HuH-7 (cell line): ENCODE data around the gene CLIC5.
"Not testable (repeated sequence)": the region's sequence is repeated elsewhere in the genome, so short reads cannot be mapped to it uniquely, and the experiment has no call there.

Experiments used
- DNase-seq: peaks from one replicate; pipeline ENCODE4 v3.0.0; 2011; ENCODE audit warnings: low spot score

Gene CLIC5

DNA sequence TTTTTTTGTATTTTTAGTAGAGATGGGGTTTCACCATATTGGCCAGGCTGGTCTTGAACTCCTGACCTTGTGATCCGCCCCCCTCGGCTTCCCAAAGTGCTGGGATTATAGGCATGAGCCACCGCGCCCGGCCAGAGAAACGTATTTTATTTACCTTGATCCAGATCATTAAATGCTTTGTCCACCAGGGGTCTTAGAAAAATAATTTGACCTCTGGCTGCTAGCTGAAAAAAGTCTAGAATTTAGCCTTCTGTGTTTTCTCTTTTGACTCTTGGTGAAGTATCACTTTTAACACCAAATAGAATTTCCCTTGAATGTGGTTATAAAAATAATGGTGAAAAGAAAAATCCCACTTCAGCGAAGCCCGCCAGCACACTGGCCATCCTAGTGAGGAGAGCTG lies 89.2 kb downstream of the CLIC5 start:
- DNase-seq: not testable (repeated sequence)

- no peak for DNase-seq
Observed at GRCh38 chr6:45924763-45925342, 90.8 kb downstream of the CLIC5 start.

DNA sequence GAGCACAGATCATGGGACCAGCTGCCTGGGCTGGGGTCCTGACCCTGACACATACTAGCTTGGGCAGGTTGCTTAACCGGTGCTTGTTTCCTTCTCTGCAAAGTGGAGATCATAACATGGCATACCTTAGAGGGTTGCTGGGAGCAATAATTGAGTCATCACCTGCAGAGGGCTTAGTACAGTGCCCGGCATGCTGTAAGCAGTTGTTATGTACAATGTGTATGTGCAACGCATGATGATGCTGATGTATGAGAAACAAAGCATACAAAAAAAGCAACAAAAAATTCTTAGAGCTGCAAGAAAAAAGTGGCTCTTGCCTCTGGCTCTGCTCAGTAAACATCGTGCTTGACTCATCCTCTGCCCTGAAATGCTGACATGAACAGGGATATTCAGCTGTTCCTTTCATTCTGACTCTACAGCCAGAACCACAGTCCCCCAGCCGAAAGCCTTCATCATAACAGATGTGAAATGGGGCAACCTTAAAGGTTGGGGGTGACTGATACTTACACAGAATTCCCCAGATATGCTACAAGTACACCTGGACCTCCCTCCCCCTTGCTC lies 91.7 kb downstream of the CLIC5 start:
- no peak for DNase-seq

DNA sequence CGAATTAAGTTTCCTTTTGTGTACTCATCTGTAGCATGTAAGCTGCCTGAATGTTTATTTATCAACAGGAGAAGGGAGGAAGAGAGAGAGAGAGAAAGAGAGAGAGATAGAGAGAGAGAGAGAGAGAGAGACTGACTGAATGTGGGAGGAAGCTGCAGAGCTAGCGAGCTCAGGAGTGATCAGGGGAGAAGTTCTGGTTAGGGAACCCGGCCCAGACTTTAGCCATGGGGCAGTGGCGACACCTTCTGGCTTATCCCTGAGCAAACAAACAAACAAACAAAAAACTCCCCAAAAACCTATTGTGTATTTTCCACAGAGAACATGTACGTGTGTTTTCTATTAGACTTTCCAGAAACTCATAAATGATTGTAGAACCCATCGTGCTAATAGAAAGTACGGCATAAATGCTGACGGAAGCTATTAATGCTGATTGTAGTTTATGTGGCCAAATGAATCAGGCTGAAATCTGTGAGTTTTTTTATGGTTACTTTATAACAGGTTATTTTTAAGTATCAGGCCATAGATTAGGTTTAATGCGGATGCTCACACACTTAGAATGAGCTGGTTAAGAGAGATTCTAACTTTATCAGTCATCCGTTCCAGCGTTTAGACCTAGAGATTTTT lies 92.8 kb downstream of the CLIC5 start:
- peak; percentile 20 for DNase-seq

GRCh38 chr6:45921691-45922281 lies 93.9 kb downstream of the CLIC5 start:
- no peak for DNase-seq

- no peak for DNase-seq
Observed at GRCh38 chr6:45920819-45921511, 94.7 kb downstream of the CLIC5 start.

DNA sequence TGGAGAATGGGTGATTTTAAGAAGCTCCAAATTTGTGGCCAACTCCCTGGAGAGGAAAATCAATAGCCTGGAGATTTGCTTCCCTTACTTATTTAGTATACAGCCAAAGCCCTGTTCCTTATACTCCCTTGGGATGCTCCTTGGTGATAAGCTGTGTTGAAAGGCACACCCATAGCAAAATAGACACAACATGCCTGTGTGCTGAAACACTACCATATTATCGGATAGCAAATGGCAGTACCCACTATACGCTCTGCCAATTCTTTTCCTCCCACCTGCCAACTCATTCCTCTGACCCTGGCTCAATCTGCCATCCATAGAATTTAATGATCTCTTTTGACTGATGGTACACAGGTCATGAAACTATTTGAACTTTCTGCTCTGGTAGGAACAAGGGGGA lies 98.2 kb downstream of the CLIC5 start:
- no peak for DNase-seq

DNA sequence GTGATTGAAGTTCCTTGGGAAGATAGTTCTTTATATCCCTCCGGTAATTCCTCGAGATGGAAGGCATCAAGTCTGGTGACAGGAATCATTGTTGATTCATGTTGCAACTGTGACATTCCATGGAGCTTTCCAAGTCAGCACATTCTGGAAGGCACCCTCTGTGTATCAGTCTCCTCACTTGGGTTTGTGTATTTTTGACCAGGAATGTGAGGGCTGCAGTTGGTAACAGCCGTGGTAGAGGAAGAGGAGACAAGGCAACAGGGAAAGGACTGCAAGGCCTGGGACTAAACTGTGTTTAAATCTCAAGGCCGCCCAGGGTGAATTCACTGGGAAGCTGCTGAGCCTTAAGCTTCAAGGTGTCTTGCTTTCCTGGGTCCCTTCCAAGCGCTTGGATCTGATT lies 99.0 kb downstream of the CLIC5 start:
- no peak for DNase-seq

- DNase-seq: no peak
Observed at GRCh38 chr6:45915780-45916468, 99.7 kb downstream of the CLIC5 start.

- DNase-seq: no peak
Observed at GRCh38 chr6:45911691-45912090, 104.0 kb downstream of the CLIC5 start.

- DNase-seq: no peak
Observed at GRCh38 chr6:45903959-45904358, 111.7 kb downstream of the CLIC5 start.

GRCh38 chr6:45902984-45903383 lies 112.7 kb downstream of the CLIC5 start:
- no peak for DNase-seq

- no peak for DNase-seq
Observed at GRCh38 chr6:45901767-45902650, 113.7 kb downstream of the CLIC5 start.

GRCh38 chr6:45900808-45901752 lies 114.6 kb downstream of the CLIC5 start:
- no peak for DNase-seq

DNA sequence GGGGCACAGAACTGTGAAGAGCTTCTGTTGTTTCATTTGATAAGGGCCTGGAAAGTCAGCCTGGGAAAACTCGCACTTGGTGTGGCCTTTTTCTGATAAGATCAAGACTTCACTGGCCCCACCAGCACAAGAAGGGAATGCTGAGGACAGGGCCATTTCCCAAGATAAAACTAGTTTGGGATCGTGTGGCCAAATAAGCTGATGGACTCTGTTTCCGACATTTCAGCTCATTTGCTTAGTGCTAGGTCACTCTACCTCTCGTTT lies 116.0 kb downstream of the CLIC5 start:
- DNase-seq: no peak

- DNase-seq: no peak
Observed at GRCh38 chr6:45898941-45899682, 116.5 kb downstream of the CLIC5 start.

- no peak for DNase-seq
Observed at GRCh38 chr6:45896783-45897441, 118.7 kb downstream of the CLIC5 start.

DNA sequence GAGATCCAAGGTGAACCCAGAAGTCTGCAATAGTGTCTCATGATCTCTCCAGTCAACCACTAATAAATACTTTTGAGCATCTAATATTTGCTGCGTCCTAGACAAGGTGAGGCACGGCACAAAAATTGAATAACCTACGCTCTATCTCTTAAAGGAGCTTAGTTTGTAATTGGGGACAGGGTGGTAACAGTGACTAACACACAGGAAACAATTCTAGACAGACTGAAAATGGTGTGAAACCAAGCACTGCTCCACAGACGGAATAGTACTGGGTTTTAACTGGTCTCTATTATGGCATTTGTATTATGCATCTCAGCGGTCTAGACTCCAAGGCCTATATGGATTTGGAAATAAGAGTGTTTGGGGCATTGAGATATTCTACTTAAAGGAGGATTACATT lies 120.1 kb downstream of the CLIC5 start:
- no peak for DNase-seq

DNA sequence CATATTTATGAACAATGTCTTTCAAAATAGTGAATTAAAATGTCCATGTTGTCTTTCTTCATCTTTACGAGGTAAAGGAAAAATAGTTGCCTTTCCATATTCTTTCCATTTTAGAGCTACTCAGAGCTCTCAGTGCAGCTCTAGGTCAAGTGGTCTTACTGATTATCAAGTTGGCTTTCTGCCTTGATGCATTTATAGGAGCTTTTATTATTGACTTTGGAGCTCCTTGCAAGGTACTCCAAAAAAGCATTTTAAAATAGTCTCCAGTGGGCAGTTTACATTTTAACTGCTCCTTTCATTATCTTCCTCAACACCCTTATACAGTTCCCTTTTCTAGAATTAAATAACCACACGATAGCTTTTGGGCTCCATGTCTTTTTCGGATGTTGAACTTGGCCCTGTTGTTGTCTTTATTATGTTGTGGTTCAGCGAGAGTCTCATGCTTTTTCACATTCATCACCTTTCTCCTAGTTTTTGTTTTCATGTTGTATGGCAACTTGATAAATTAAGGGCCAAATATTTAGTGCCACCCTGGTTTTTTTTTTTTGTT lies 122.9 kb downstream of the CLIC5 start:
- DNase-seq: no peak
